ENCODE measurements around the gene SMPX. TPM values are rescaled to one million over a fixed set of nuclear protein-coding genes. Genes with fewer than 3 reads are reported as not detected.
A peak's percentile ranks its signal among the peaks of the same experiment; 100 is the strongest.

Gene SMPX
- total RNA-seq, 1 donor from 2014 or later = not detected

GRCh38 chrX:21745756-21746155, 12.2 kb downstream of the SMPX start:
- Mint-ChIP-seq H3K4me1 (ENCODE audit: unreplicated experiment) (peaks cover 9% of the 10 kb centered on the region), H3K4me3 (ENCODE audit: unreplicated experiment) (no peak overlapping the region), H3K36me3 (ENCODE audit: low read depth, unreplicated experiment) (no peaks in the 10 kb centered on the region), H3K27me3 (ENCODE audit: unreplicated experiment) (peaks cover 6% of the 10 kb centered on the region), H3K9me3 (ENCODE audit: unreplicated experiment) (no peaks in the 10 kb centered on the region), H3K27ac (ENCODE audit: unreplicated experiment) (no peak overlapping the region)
- peak; percentile 63 for TF ChIP-seq CTCF (IDR thresholded peaks at IDR 0.05; ENCODE audit: unreplicated experiment)
- peak; percentile 21 for DNase-seq (ENCODE audit: low spot score)

- no peaks in the 10 kb centered on the region for H3K36me3 Mint-ChIP-seq (ENCODE audit: low read depth, unreplicated experiment)
- DNase-seq (ENCODE audit: low spot score) = no peak
- no peaks in the 10 kb centered on the region for H3K9me3 Mint-ChIP-seq (ENCODE audit: unreplicated experiment)
- no peak overlapping the region for H3K27ac Mint-ChIP-seq (ENCODE audit: unreplicated experiment)
- H3K4me1 Mint-ChIP-seq (ENCODE audit: unreplicated experiment) = peaks cover 14% of the 10 kb centered on the region
- H3K4me3 Mint-ChIP-seq (ENCODE audit: unreplicated experiment) = no peak overlapping the region
- TF ChIP-seq CTCF (IDR thresholded peaks at IDR 0.05; ENCODE audit: unreplicated experiment) = no peak
- H3K27me3 Mint-ChIP-seq (ENCODE audit: unreplicated experiment) = peaks cover 6% of the 10 kb centered on the region
These were observed 13.2 kb downstream of the SMPX start for GRCh38 chrX:21744721-21745120.

GRCh38 chrX:21744060-21744459, 13.9 kb downstream of the SMPX start:
- Mint-ChIP-seq H3K4me3 (ENCODE audit: unreplicated experiment) (no peak overlapping the region), H3K27me3 (ENCODE audit: unreplicated experiment) (peaks cover 6% of the 10 kb centered on the region), H3K4me1 (ENCODE audit: unreplicated experiment) (peaks cover 14% of the 10 kb centered on the region), H3K36me3 (ENCODE audit: low read depth, unreplicated experiment) (no peaks in the 10 kb centered on the region), H3K9me3 (ENCODE audit: unreplicated experiment) (no peaks in the 10 kb centered on the region), H3K27ac (ENCODE audit: unreplicated experiment) (no peak overlapping the region)
- DNase-seq (ENCODE audit: low spot score) = no peak
- no peak for TF ChIP-seq CTCF (IDR thresholded peaks at IDR 0.05; ENCODE audit: unreplicated experiment)

GRCh38 chrX:21741869-21742701, 15.8 kb downstream of the SMPX start:
- Mint-ChIP-seq H3K36me3 (ENCODE audit: low read depth, unreplicated experiment) (no peaks in the 10 kb centered on the region), H3K27me3 (ENCODE audit: unreplicated experiment) (peaks cover 4% of the 10 kb centered on the region), H3K4me1 (ENCODE audit: unreplicated experiment) (peaks cover 4% of the 10 kb centered on the region), H3K27ac (ENCODE audit: unreplicated experiment) (no peak overlapping the region), H3K4me3 (ENCODE audit: unreplicated experiment) (no peak overlapping the region), H3K9me3 (ENCODE audit: unreplicated experiment) (no peaks in the 10 kb centered on the region)
- TF ChIP-seq CTCF (IDR thresholded peaks at IDR 0.05; ENCODE audit: unreplicated experiment) = no peak
- no peak for DNase-seq (ENCODE audit: low spot score)

GRCh38 chrX:21741364-21741763, 16.6 kb downstream of the SMPX start:
- no peak for DNase-seq (ENCODE audit: low spot score)
- H3K27ac Mint-ChIP-seq (ENCODE audit: unreplicated experiment) = no peak overlapping the region
- TF ChIP-seq CTCF (IDR thresholded peaks at IDR 0.05; ENCODE audit: unreplicated experiment) = no peak
- H3K27me3 Mint-ChIP-seq (ENCODE audit: unreplicated experiment) = peaks cover 6% of the 10 kb centered on the region
- no peaks in the 10 kb centered on the region for H3K36me3 Mint-ChIP-seq (ENCODE audit: low read depth, unreplicated experiment)
- H3K4me1 Mint-ChIP-seq (ENCODE audit: unreplicated experiment) = peaks cover 4% of the 10 kb centered on the region
- H3K9me3 Mint-ChIP-seq (ENCODE audit: unreplicated experiment) = no peaks in the 10 kb centered on the region
- H3K4me3 Mint-ChIP-seq (ENCODE audit: unreplicated experiment) = no peak overlapping the region
